ENCODE data around the gene LRP1B. TPM values are rescaled to one million over a fixed set of nuclear protein-coding genes. Genes with fewer than 3 reads are reported as not detected.
A peak's percentile ranks its signal among the peaks of the same experiment; 100 is the strongest.

Gene LRP1B
- total RNA-seq, 1 donor from 2014 or later: 0.25 TPM

GRCh38 chr2:140891614-140892212 is 1239.1 kb downstream of the LRP1B start:
- no peak overlapping the region for H3K27ac Mint-ChIP-seq (ENCODE audit: unreplicated experiment)
- no peaks in the 10 kb centered on the region for H3K27me3 Mint-ChIP-seq (ENCODE audit: low read depth)
- no peaks in the 10 kb centered on the region for H3K4me1 Mint-ChIP-seq (ENCODE audit: low read depth)
- peak; percentile 37 for TF ChIP-seq CTCF (IDR thresholded peaks at IDR 0.05)
- no peak overlapping the region for H3K4me3 Mint-ChIP-seq (ENCODE audit: unreplicated experiment)
- no peaks in the 10 kb centered on the region for H3K36me3 Mint-ChIP-seq (ENCODE audit: low read depth)
- DNase-seq (ENCODE audit: low spot score): no peak
- H3K9me3 Mint-ChIP-seq (ENCODE audit: low read depth): no peaks in the 10 kb centered on the region

GRCh38 chr2:140882671-140883620 is 1247.9 kb downstream of the LRP1B start:
- TF ChIP-seq CTCF (IDR thresholded peaks at IDR 0.05): no peak
- Mint-ChIP-seq H3K9me3 (ENCODE audit: low read depth) (no peaks in the 10 kb centered on the region), H3K4me3 (ENCODE audit: unreplicated experiment) (no peak overlapping the region), H3K27me3 (ENCODE audit: low read depth) (no peaks in the 10 kb centered on the region), H3K27ac (ENCODE audit: unreplicated experiment) (no peak overlapping the region), H3K4me1 (ENCODE audit: low read depth) (no peaks in the 10 kb centered on the region), H3K36me3 (ENCODE audit: low read depth) (no peaks in the 10 kb centered on the region)
- DNase-seq (ENCODE audit: low spot score): no peak

- no peak for DNase-seq (ENCODE audit: low spot score)
- no peaks in the 10 kb centered on the region for H3K36me3 Mint-ChIP-seq (ENCODE audit: low read depth)
- TF ChIP-seq CTCF (IDR thresholded peaks at IDR 0.05): no peak
- H3K9me3 Mint-ChIP-seq (ENCODE audit: low read depth): peaks cover 7% of the 10 kb centered on the region
- no peaks in the 10 kb centered on the region for H3K4me1 Mint-ChIP-seq (ENCODE audit: low read depth)
- H3K27ac Mint-ChIP-seq (ENCODE audit: unreplicated experiment): no peak overlapping the region
- H3K27me3 Mint-ChIP-seq (ENCODE audit: low read depth): no peaks in the 10 kb centered on the region
- H3K4me3 Mint-ChIP-seq (ENCODE audit: unreplicated experiment): no peak overlapping the region
Measured at GRCh38 chr2:140880573-140880972, 1250.2 kb downstream of the LRP1B start.

GRCh38 chr2:140876015-140876414 is 1254.8 kb downstream of the LRP1B start:
- Mint-ChIP-seq H3K27me3 (ENCODE audit: low read depth) (no peaks in the 10 kb centered on the region), H3K36me3 (ENCODE audit: low read depth) (peaks cover 2% of the 10 kb centered on the region), H3K4me1 (ENCODE audit: low read depth) (no peaks in the 10 kb centered on the region), H3K9me3 (ENCODE audit: low read depth) (peaks cover 9% of the 10 kb centered on the region), H3K27ac (ENCODE audit: unreplicated experiment) (no peak overlapping the region), H3K4me3 (ENCODE audit: unreplicated experiment) (no peak overlapping the region)
- no peak for DNase-seq (ENCODE audit: low spot score)
- no peak for TF ChIP-seq CTCF (IDR thresholded peaks at IDR 0.05)

- Mint-ChIP-seq H3K27ac (ENCODE audit: unreplicated experiment) (no peak overlapping the region), H3K27me3 (ENCODE audit: low read depth) (no peaks in the 10 kb centered on the region), H3K9me3 (ENCODE audit: low read depth) (peaks cover 9% of the 10 kb centered on the region), H3K4me3 (ENCODE audit: unreplicated experiment) (no peak overlapping the region), H3K36me3 (ENCODE audit: low read depth) (peaks cover 2% of the 10 kb centered on the region), H3K4me1 (ENCODE audit: low read depth) (no peaks in the 10 kb centered on the region)
- DNase-seq (ENCODE audit: low spot score): no peak
- TF ChIP-seq CTCF (IDR thresholded peaks at IDR 0.05): no peak
Measured at GRCh38 chr2:140873915-140874531, 1256.8 kb downstream of the LRP1B start.
